Neural progenitor cell (in vitro differentiated cells): ENCODE measurements around the gene GALNT18.

Experiments
- EZH2 ChIP-seq: fragments of 200-600 bp; sonication (generic); IDR thresholded peaks from 2 replicates; pipeline ENCODE4 v1.6.1; 2017; ENCODE audit warnings: antibody characterized with exemption, mild to moderate bottlenecking, moderate library complexity
- EZH2phosphoT487 ChIP-seq: fragments of 200-600 bp; sonication (generic); IDR thresholded peaks from 2 replicates; pipeline ENCODE4 v1.6.1; 2017; ENCODE audit warnings: antibody characterized with exemption
- TF ChIP-seq, protein P1 (sequence below): fragments of 200-600 bp; sonication (generic); IDR thresholded peaks from 2 replicates; pipeline ENCODE4 v1.5.1; 2017; ENCODE audit warnings: antibody characterized with exemption, mild to moderate bottlenecking

DNA sequence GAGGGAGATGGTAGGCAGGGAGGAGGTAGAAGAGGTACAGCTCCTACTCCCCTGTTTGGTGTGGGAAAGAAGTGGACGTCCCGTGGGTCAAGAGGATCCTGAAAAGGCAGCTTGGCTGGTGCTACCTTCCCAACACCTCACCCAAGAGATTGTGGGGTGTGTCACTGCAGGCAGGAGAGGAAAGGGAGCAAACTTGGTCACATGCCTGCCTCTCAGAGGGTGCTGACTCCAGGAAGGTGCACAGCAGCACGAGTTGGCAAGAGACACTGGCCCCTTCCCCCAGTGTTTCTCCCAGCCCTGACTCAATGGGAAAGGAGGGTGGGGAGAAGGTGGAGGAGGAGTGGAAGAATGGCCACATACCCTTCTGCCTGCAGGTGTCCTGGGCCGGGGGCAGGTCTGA, 368.3 kb downstream of the GALNT18 start:
- TF ChIP-seq, protein P1, sequence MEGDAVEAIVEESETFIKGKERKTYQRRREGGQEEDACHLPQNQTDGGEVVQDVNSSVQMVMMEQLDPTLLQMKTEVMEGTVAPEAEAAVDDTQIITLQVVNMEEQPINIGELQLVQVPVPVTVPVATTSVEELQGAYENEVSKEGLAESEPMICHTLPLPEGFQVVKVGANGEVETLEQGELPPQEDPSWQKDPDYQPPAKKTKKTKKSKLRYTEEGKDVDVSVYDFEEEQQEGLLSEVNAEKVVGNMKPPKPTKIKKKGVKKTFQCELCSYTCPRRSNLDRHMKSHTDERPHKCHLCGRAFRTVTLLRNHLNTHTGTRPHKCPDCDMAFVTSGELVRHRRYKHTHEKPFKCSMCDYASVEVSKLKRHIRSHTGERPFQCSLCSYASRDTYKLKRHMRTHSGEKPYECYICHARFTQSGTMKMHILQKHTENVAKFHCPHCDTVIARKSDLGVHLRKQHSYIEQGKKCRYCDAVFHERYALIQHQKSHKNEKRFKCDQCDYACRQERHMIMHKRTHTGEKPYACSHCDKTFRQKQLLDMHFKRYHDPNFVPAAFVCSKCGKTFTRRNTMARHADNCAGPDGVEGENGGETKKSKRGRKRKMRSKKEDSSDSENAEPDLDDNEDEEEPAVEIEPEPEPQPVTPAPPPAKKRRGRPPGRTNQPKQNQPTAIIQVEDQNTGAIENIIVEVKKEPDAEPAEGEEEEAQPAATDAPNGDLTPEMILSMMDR, result no peak
- no peak for TF ChIP-seq EZH2
- no peak for TF ChIP-seq EZH2phosphoT487
